GM21723 (cell line): ENCODE results near the gene RIPK1.
A peak's percentile ranks its signal among the peaks of the same experiment; 100 is the strongest.
"Not testable (repeated sequence)": the region's sequence is repeated elsewhere in the genome, so short reads cannot be mapped to it uniquely, and the experiment has no call there.

Source experiments
- ATAC-seq: cut with Tn5 transposase; IDR thresholded peaks from one replicate; pipeline ENCODE4 v1.9.1; 2021; ENCODE audit warnings: mild to moderate bottlenecking, moderate library complexity; ENCODE audit not compliant: unreplicated experiment

Gene RIPK1

GRCh38 chr6:3133515-3133914 lies 65.2 kb downstream of the RIPK1 start:
- ATAC-seq, result no peak

GRCh38 chr6:3135668-3136291 lies 67.5 kb downstream of the RIPK1 start:
- ATAC-seq, result no peak

DNA sequence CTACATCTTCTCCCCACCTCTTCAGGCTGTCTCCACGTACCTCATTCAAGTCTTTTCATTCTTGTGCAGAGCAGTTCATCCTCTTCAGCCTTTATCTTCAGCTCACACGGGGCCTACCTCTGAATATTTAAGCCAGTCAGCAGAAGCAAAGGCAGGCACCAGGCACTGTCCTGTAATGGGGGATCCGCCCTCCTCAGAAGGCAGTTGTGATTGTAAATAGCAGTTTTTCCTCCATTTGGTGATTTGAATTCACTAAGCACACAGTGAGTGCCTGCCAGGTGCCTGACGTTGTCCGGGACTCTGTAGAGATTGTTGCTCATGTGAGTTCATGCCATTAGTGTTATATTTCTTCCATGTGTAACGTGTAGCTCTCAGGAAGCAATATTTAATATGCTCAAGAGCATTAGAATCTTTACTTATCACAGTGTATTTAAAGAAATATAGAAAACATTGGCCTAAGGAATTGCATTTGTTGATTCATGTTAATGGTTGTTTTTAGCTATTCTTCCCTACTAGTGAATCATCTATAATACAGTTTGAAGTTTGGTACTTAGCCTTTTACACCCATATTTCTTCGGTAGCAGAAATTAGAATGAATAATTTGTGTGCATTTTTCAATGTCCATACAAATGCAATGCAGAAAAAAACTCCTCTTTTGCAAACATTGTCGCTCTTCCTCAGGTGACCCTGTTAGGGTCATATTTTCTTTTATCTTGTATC lies 68.2 kb downstream of the RIPK1 start:
- no peak for ATAC-seq

- no peak for ATAC-seq
Observed at GRCh38 chr6:3137057-3137777, 68.9 kb downstream of the RIPK1 start.

GRCh38 chr6:3137873-3138272 lies 69.6 kb downstream of the RIPK1 start:
- not testable (repeated sequence) for ATAC-seq

GRCh38 chr6:3138341-3138740 lies 70.0 kb downstream of the RIPK1 start:
- ATAC-seq, result no peak

DNA sequence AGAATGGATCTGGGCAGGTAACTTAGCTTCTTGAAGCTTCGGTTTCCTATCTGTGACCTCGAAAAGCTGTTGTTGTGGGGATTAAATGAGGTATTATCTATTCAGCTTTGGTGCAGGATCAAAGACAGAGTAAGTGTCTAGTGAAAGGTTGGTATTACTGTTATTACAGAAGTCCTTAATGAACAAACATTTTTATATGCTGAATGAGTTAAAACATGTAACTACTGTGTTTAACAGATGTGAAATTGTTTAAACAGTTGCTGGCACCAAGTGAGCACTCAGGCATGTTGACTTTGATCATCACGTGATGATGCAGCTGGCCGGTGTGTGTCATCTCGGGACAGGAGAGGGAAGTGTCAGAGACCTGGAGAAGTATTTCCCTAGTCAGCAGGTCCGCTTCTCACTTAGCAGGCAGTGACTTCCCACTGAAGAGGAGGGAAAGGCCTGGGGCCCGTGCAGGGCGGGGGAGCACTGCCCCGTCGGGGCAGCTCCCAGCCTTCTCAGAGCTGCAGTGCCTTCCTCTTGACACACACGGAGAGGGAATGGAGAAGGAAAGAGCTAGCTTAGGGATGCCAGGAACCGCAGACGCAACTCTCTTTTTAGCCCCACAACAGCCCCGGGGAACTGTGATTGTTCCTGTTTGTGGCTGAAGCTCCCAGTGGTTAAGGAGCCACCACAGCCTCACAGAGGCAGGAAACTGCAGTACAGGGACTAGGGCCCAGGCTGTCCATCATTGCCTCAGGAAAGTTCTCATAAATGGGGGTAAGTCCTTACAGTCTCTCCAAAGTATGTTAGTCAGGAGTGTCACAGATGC lies 71.0 kb downstream of the RIPK1 start:
- ATAC-seq, result no peak

DNA sequence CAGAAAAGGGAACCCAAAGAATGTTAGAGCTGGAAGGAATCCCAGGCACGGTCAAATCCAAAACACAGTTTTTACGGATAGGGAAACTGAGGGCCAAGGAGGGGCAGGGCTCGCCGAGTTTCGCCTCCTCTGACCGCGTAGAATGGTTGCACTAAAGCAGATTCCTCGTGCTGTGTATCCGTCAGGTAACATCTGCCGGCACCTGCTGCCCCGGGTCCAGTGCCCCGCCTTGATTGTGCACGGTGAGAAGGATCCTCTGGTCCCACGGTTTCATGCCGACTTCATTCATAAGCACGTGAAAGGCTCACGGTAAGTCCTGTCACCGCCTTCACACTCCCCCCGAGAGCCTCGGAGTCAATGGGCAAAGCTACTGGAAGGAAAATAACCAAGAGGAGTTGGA lies 71.9 kb downstream of the RIPK1 start:
- ATAC-seq, result no peak

DNA sequence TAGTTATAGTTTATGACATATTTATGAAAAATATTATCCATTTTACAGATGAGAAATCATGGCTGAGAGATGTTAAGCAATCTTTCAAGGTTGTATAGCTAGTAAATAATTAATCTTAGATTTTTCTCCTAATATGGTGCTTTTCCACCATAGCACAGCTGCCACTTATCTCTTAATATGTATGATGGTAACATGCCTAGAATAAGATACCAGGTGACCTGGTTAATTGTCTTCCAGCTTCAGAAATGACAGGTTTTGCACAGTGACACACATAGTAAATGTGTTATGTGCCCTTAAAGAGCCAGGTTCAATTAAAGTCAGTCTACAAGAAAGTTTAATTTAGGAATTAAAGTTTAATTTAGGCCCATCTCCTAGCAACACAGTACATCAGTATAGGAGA lies 74.2 kb downstream of the RIPK1 start:
- ATAC-seq, result no peak

DNA sequence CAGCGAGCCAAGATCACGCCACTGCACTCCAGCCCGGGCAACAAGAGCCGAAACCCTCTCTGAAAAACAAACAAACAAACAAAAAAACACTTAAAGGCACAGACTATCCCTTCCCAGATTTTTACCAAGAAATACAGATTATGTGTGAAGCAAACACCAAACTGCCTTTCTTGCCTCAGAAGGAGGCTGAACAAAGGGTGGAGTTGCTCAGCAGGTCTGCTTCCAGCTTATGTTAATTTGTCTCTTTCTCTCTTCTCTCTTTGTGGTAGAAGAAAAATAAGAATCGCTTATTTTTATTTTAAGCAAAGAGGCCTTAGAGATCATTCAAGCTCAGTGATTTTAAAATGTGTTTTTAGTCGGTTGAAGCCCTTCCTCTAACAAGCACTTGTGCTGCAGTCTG lies 74.9 kb downstream of the RIPK1 start:
- ATAC-seq, result no peak

DNA sequence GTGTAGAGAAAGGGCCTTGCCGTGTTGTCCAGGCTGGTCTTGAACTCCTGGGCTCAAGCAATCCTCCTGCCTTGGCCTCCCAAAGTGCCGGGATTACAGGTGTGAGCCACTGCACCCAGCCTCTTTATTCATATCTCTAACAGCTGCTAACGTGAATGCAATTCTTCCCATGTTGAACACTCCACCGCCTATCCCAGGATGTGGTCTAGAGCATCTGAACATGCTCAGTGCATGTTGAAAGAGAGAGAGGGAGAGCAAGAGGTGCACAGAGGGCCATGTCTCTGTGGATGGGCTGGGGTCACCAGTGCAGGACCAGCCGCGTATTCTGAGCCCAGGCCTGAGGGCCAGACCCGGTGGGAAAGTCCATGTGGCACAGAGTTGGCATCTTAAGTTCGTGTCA lies 76.3 kb downstream of the RIPK1 start:
- no peak for ATAC-seq

- ATAC-seq, result no peak
Observed at GRCh38 chr6:3147914-3148757, 79.8 kb downstream of the RIPK1 start.

GRCh38 chr6:3151691-3152090 lies 83.4 kb downstream of the RIPK1 start:
- no peak for ATAC-seq

GRCh38 chr6:3152689-3153088 lies 84.4 kb downstream of the RIPK1 start:
- no peak for ATAC-seq

GRCh38 chr6:3155416-3155815 lies 87.1 kb downstream of the RIPK1 start:
- ATAC-seq, result not testable (repeated sequence)

- ATAC-seq, result peak; percentile 22
Observed at GRCh38 chr6:3156184-3157130, 88.2 kb downstream of the RIPK1 start.

DNA sequence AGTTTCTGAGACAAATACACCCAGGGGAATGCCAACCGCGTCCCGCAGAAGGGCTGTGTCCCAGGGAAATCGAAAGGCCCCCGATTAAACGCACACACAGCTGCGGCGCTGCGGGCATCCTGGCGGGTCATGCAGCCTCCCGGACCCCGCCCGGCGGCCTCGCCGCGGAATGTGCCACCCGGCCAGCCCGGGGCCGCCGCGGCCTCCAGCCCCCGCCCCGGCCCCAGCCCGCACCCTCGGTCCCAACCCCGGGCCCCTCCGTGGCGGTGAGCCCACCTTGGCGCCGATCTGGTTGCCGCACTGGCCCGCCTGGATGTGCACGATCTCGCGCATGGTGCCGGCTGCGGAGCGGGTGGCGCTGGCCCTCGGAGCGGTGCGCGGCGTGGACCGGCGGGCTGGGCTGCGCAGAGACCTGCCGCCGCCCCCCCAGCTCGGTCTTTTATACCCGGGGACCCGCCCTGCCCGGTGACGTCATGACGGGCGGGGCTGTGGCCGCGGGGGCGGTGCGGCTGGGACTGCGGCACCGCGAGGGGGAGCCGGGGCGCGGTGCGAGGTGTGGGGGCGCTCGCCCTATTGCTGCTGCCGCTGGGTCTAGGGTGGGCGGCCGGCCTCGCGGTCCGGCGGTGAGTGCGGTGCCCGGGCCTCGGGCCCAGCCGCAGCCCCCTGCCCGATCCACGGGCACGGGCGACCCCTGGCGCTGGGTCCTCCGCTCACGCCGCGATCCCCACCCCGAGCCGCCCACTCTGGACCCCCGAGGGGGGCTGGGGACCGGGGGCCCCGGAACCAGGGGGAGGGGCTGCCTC lies 89.0 kb downstream of the RIPK1 start, which contains the start of gene TUBB2A:
TSS of gene TUBB2A (minus strand) at position 414 of the 803 bp plus-strand sequence. CDS start at position 333, 81 bp downstream.
- peak; percentile 79 for ATAC-seq
